Measurements from ENCODE around the gene OPN5. TPM values are rescaled to one million over a fixed set of nuclear protein-coding genes. Genes with fewer than 3 reads are reported as not detected.

The OPN5 gene
- total RNA-seq, 2 donors from 2014 or later: not detected

GRCh38 chr6:47834196-47834595 is 52.4 kb downstream of the OPN5 start:
- peaks cover 10% of the 10 kb centered on the region for H3K9me3 ChIP-seq (ENCODE audit: control insufficient read depth, low read length)
- DNase-seq: no peak
- H3K27me3 ChIP-seq (ENCODE audit: control insufficient read depth, insufficient read depth, low read length, poor library complexity, severe bottlenecking): no peaks in the 10 kb centered on the region
- H3K4me3 ChIP-seq (ENCODE audit: low read length): no peak overlapping the region
- TF ChIP-seq CTCF (conservative IDR thresholded peaks at IDR 0.05): no peak
- no peak overlapping the region for H3K4me3 Mint-ChIP-seq
- H3K9ac ChIP-seq (ENCODE audit: extremely low read depth, low read length, poor library complexity, severe bottlenecking): no peak overlapping the region
- H3K27ac Mint-ChIP-seq: no peak overlapping the region
- H3K9me3 Mint-ChIP-seq: no peaks in the 10 kb centered on the region
- no peaks in the 10 kb centered on the region for H3K4me1 Mint-ChIP-seq
- no peaks in the 10 kb centered on the region for H3K36me3 Mint-ChIP-seq (ENCODE audit: low read depth)
- H3K36me3 ChIP-seq (ENCODE audit: control insufficient read depth, insufficient read depth, low read length): no peaks in the 10 kb centered on the region
- no peak overlapping the region for H3K27ac ChIP-seq (ENCODE audit: low read depth, low read length)
- H3K4me1 ChIP-seq (ENCODE audit: control insufficient read depth, insufficient read depth, low read length): no peaks in the 10 kb centered on the region
- H3K27me3 Mint-ChIP-seq (ENCODE audit: insufficient read depth): peaks cover 25% of the 10 kb centered on the region

DNA sequence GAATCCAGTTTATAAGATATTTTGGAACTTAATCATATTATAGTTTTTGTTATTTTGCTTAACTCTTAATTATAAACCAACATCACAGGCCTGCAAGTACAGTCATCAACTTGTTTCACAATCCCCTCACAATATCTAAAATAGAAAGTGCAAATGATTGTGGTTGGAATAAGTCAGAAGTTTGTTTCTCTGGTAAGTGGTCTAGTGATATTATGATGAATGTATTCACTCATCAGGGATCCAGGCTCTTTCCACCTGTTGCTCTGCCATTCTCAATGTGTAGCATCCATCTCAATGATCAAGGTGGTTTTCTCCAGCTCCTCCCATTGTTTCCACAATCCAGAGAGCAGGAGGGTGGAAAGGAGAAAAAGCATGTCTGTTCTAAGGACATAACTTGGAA is 54.2 kb downstream of the OPN5 start:
- no peaks in the 10 kb centered on the region for H3K9me3 Mint-ChIP-seq
- no peaks in the 10 kb centered on the region for H3K36me3 Mint-ChIP-seq (ENCODE audit: low read depth)

DNA sequence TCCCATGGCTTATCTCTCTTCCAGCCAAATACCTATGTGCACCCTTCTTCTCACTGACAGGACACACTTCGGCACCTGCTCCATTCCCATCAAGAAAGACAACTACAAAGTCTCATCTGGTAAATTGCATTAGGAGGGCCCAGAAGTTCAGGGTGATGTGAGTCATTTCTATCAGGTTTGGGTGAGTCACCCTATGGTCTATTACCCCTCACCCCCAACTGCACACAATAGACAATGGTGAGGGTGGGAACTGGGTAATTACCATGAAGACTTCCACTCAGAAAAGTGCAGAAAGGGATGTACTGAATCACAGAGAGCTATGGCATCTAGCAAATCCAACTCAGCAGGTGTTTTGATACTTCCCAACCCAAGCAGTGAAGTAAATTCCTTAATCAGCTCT is 54.8 kb downstream of the OPN5 start:
- WGBS, 2 experiments (ENCODE audit: insufficient coverage in 1 of 2, insufficient read length in 1 of 2): 80 to 93% methylated on average over 1 of the region's 1 CpG
- H3K27ac Mint-ChIP-seq: no peak overlapping the region

More for the DNA sequence above, 54.2 kb downstream of the OPN5 start:
- Histone ChIP-seq H3K36me3 (ENCODE audit: control insufficient read depth, insufficient read depth, low read length) (no peaks in the 10 kb centered on the region), H3K27ac (ENCODE audit: low read depth, low read length) (no peak overlapping the region), H3K4me3 (ENCODE audit: low read length) (no peak overlapping the region), H3K9me3 (ENCODE audit: control insufficient read depth, low read length) (peaks cover 10% of the 10 kb centered on the region), H3K9ac (ENCODE audit: extremely low read depth, low read length, poor library complexity, severe bottlenecking) (no peak overlapping the region), H3K27me3 (ENCODE audit: control insufficient read depth, insufficient read depth, low read length, poor library complexity, severe bottlenecking) (peaks cover 10% of the 10 kb centered on the region), H3K4me1 (ENCODE audit: control insufficient read depth, insufficient read depth, low read length) (no peaks in the 10 kb centered on the region)
- no peak overlapping the region for H3K4me3 Mint-ChIP-seq
- no peaks in the 10 kb centered on the region for H3K4me1 Mint-ChIP-seq
- no peak for TF ChIP-seq CTCF (conservative IDR thresholded peaks at IDR 0.05)
- no peak for DNase-seq
- H3K27me3 Mint-ChIP-seq (ENCODE audit: insufficient read depth): peaks cover 36% of the 10 kb centered on the region
- no peak overlapping the region for H3K27ac Mint-ChIP-seq

More for the DNA sequence above, 54.8 kb downstream of the OPN5 start:
- no peak for TF ChIP-seq CTCF (conservative IDR thresholded peaks at IDR 0.05)
- peaks cover 37% of the 10 kb centered on the region for H3K27me3 Mint-ChIP-seq (ENCODE audit: insufficient read depth)
- Histone ChIP-seq H3K27ac (ENCODE audit: low read depth, low read length) (no peak overlapping the region), H3K4me3 (ENCODE audit: low read length) (no peak overlapping the region), H3K4me1 (ENCODE audit: control insufficient read depth, insufficient read depth, low read length) (no peaks in the 10 kb centered on the region), H3K27me3 (ENCODE audit: control insufficient read depth, insufficient read depth, low read length, poor library complexity, severe bottlenecking) (peaks cover 10% of the 10 kb centered on the region), H3K9ac (ENCODE audit: extremely low read depth, low read length, poor library complexity, severe bottlenecking) (no peak overlapping the region), H3K9me3 (ENCODE audit: control insufficient read depth, low read length) (peaks cover 10% of the 10 kb centered on the region), H3K36me3 (ENCODE audit: control insufficient read depth, insufficient read depth, low read length) (no peaks in the 10 kb centered on the region)
- no peak for DNase-seq
- H3K9me3 Mint-ChIP-seq: no peaks in the 10 kb centered on the region
- no peak overlapping the region for H3K4me3 Mint-ChIP-seq
- H3K4me1 Mint-ChIP-seq: peaks cover 4% of the 10 kb centered on the region
- H3K36me3 Mint-ChIP-seq (ENCODE audit: low read depth): no peaks in the 10 kb centered on the region
